ENCODE measurements around the gene TGFBR3L. TPM values are rescaled to one million over a fixed set of nuclear protein-coding genes. Genes with fewer than 3 reads are reported as not detected.
A peak's percentile ranks its signal among the peaks of the same experiment; 100 is the strongest.

The TGFBR3L gene
- total and polyA plus RNA-seq, 2 experiments from 2014 or later = 1.7 to 7.0 TPM

- peaks cover 29% of the 10 kb centered on the region for H3F3A ChIP-seq (replicated peaks; ENCODE audit: low read depth)
- Mint-ChIP-seq H3K27me3 (ENCODE audit: insufficient read depth, low read depth, poor library complexity) (peaks cover 25% of the 10 kb centered on the region), H3K4me3 (peak overlapping the region; percentile 51; the same call in 2 of the 3 replicates), H3K27ac (no peak overlapping the region), H3K9me3 (no peaks in the 10 kb centered on the region), H3K36me3 (ENCODE audit: low read depth) (peaks cover 24% of the 10 kb centered on the region), H3K4me1 (peaks cover 11% of the 10 kb centered on the region)
- no peak overlapping the region for H2AFZ ChIP-seq
- H3K36me3 ChIP-seq (ENCODE audit: insufficient read depth) = no peaks in the 10 kb centered on the region
- ATAC-seq = peak; percentile 12
- H3K4me2 ChIP-seq = peak overlapping the region; percentile 76
- H3K79me2 ChIP-seq (replicated peaks; ENCODE audit: insufficient read depth) = no peaks in the 10 kb centered on the region
- no peaks in the 10 kb centered on the region for H3K27me3 ChIP-seq (ENCODE audit: insufficient read depth)
- TF ChIP-seq JUNB (IDR thresholded peaks at IDR 0.05; ENCODE audit: unreplicated experiment) (no peak), EZH2 (IDR thresholded peaks at IDR 0.05; ENCODE audit: low read depth, unreplicated experiment) (no peak), POLR2AphosphoS5 (IDR thresholded peaks at IDR 0.05; ENCODE audit: low read depth) (0 out of 2 replicates have a peak, but pooled peaks have one; percentile 5), STAT1 (IDR thresholded peaks at IDR 0.05; ENCODE audit: unreplicated experiment) (no peak), NANOG (IDR thresholded peaks at IDR 0.05; ENCODE audit: borderline replicate concordance) (no peak)
- peak; percentile 58 for DNase-seq (ENCODE audit: low spot score)
- H3K9me2 ChIP-seq (ENCODE audit: insufficient read depth) = no peaks in the 10 kb centered on the region
- peaks cover 9% of the 10 kb centered on the region; the same call in 1 of the 2 replicates for H4K20me1 ChIP-seq (replicated peaks; ENCODE audit: insufficient read depth)
- H3K4me1 ChIP-seq (ENCODE audit: insufficient read depth) = peaks cover 4% of the 10 kb centered on the region; the same call in 1 of the 2 replicates
- H3K27ac ChIP-seq (ENCODE audit: low read depth) = no peak overlapping the region
- peak overlapping the region; percentile 61 for H3K4me3 ChIP-seq
Measured at GRCh38 chr19:7924651-7925170, 10.1 kb downstream of the TGFBR3L start.

DNA sequence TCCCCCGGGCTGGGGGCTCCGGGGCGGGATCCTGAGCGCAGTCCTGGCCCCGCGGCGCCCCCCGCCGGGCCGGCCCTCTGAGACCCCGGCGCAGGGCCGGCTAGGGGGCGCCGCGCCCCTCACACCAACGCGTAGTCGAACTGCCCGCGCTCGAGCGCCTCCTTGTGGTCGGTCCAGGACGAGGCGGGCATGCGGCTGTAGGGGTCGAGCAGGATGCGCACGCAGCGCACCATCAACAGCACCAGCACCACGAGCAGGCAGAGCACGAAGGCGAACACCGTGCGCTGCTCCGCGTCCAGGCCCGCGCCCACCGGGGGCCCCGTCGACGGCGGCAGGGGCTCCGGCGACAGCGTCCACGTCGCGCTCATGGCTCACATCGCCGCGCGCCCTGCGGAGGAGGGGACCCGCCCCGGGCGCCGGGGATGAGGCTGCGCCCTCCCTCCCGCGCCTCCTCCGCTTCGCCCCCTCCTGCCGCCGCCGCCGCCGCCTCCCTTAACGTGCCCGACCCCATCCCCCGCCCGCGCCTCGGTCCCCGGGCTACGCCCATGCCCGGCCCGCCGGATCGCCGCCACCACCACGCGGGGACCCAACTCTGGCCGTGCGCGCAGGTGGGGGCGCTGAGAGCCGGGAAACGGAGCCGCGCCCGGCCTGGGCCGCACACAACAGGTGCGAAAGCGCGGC lies 10.7 kb downstream of the TGFBR3L start:
- peaks cover 30% of the 10 kb centered on the region for H3F3A ChIP-seq (replicated peaks; ENCODE audit: low read depth)
- peaks cover 4% of the 10 kb centered on the region; the same call in 1 of the 2 replicates for H3K4me1 ChIP-seq (ENCODE audit: insufficient read depth)
- peak; percentile 89 for DNase-seq (ENCODE audit: low spot score)
- no peaks in the 10 kb centered on the region for H3K36me3 ChIP-seq (ENCODE audit: insufficient read depth)
- peaks cover 25% of the 10 kb centered on the region for H3K36me3 Mint-ChIP-seq (ENCODE audit: low read depth)
- H3K27ac ChIP-seq (ENCODE audit: low read depth) = no peak overlapping the region
- no peaks in the 10 kb centered on the region for H3K79me2 ChIP-seq (replicated peaks; ENCODE audit: insufficient read depth)
- H3K4me2 ChIP-seq = peak overlapping the region; percentile 76; the same call in 1 of the 2 replicates
- H3K4me3 Mint-ChIP-seq = peak overlapping the region; percentile 87
- H2AFZ ChIP-seq = no peak overlapping the region
- H3K9me3 Mint-ChIP-seq = no peaks in the 10 kb centered on the region
- TF ChIP-seq, protein P1, sequence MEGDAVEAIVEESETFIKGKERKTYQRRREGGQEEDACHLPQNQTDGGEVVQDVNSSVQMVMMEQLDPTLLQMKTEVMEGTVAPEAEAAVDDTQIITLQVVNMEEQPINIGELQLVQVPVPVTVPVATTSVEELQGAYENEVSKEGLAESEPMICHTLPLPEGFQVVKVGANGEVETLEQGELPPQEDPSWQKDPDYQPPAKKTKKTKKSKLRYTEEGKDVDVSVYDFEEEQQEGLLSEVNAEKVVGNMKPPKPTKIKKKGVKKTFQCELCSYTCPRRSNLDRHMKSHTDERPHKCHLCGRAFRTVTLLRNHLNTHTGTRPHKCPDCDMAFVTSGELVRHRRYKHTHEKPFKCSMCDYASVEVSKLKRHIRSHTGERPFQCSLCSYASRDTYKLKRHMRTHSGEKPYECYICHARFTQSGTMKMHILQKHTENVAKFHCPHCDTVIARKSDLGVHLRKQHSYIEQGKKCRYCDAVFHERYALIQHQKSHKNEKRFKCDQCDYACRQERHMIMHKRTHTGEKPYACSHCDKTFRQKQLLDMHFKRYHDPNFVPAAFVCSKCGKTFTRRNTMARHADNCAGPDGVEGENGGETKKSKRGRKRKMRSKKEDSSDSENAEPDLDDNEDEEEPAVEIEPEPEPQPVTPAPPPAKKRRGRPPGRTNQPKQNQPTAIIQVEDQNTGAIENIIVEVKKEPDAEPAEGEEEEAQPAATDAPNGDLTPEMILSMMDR (conservative IDR thresholded peaks at IDR 0.05; ENCODE audit: low read depth in 2 of 2) = peak; percentile 74 to 99
- TF ChIP-seq POLR2AphosphoS5 (IDR thresholded peaks at IDR 0.05; ENCODE audit: low read depth) = 0 out of 2 replicates have a peak, but pooled peaks have one; percentile 27
- TF ChIP-seq ZNF331 (CRISPR knock-in tag; IDR thresholded peaks at IDR 0.05; ENCODE audit: low read depth) = no peak
- TF ChIP-seq ETS1 (IDR thresholded peaks at IDR 0.05) = no peak
- peak; percentile 51 for TF ChIP-seq CREB1 (CRISPR knock-in tag; IDR thresholded peaks at IDR 0.05; ENCODE audit: low read depth)
- no peak for TF ChIP-seq STAT1 (IDR thresholded peaks at IDR 0.05; ENCODE audit: unreplicated experiment)
- TF ChIP-seq REST (IDR thresholded peaks at IDR 0.05; ENCODE audit: unreplicated experiment) = no peak
- H4K20me1 ChIP-seq (replicated peaks; ENCODE audit: insufficient read depth) = peaks cover 9% of the 10 kb centered on the region; the same call in 1 of the 2 replicates
- no peaks in the 10 kb centered on the region for H3K27me3 ChIP-seq (ENCODE audit: insufficient read depth)
- ATAC-seq = peak; percentile 45
- H3K27me3 Mint-ChIP-seq (ENCODE audit: insufficient read depth, low read depth, poor library complexity) = peaks cover 21% of the 10 kb centered on the region
- H3K27ac Mint-ChIP-seq = no peak overlapping the region; the same call in 1 of the 2 replicates
- H3K4me3 ChIP-seq = peak overlapping the region; percentile 61
- H3K4me1 Mint-ChIP-seq = peaks cover 8% of the 10 kb centered on the region
- no peaks in the 10 kb centered on the region for H3K9me2 ChIP-seq (ENCODE audit: insufficient read depth)

All from GM23338 (cell line).